SH-SY5Y (cell line): ENCODE data around the gene PRDX5.

Experiments
- GATA2 ChIP-seq: IDR thresholded peaks from 2 replicates; pipeline ENCODE4 v1.6.1; 2011; ENCODE audit warnings: mild to moderate bottlenecking, low read depth, low read length
- GATA3 ChIP-seq: IDR thresholded peaks from 2 replicates; pipeline ENCODE4 v1.6.1; 2011; ENCODE audit warnings: low read depth, mild to moderate bottlenecking, low read length, moderate library complexity

DNA sequence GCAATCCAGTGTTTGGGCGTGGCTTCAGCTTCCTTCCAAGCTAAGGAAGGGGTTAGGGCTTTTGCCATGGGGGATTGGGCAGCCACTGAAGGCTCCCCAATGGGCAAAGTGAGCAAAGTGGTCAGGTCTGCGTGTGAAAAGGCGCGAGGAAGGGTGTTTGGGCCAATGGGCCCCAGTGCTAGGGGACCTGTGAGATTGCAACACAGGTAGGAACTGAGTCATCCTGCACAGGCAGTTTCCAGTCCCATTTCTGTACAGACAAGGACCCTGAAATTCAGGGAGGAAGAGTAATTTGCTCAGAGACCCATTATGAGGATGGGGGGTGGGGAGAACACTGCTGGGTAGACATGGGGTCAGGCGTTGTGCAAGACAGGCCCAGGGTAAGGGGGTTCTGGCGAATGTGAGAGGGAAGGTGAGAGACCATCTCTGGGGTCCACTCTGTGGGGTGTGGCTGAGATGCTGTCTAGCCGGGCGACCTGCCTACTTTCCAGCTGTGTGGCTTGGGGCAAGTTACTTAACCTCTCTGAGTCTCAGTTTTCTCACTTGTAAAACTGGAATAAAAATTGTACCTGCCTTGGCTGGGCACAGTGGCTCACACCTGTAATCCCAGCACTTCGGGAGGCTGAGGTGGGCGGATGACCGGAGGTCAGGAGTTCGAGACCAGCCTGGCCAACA is 29.4 kb downstream of the PRDX5 start:
- no peak for TF ChIP-seq GATA3
- no peak for TF ChIP-seq GATA2
